Measurements from ENCODE around the gene TPBGL.

DNA sequence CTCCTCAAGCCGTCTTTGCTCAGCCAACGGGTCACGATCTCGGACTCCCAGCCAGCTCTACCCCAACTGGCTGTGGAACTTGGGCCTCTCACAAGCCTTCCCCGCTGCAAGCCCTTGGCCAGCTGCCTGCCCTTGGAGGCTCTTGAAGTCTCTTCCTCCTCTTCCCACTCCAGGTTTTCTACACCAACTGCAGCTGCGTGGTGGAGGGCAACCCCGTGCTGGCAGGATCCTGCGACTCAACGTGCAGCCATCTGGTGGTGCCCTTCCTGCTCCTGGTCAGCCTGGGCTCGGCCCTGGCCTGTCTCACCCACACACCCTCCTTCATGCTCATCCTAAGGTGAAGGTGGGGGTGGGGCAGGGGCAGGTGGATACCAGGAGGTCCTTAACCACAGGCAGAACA, 40.5 kb upstream of the TPBGL start:
- TF ChIP-seq EZH2phosphoT487 (IDR thresholded peaks at IDR 0.05; ENCODE audit: borderline replicate concordance, low read depth) (no peak), MXI1 (IDR thresholded peaks at IDR 0.05; ENCODE audit: low read depth, low read length) (no peak), EP300 (IDR thresholded peaks at IDR 0.05; ENCODE audit: borderline replicate concordance in 1 of 2, low read depth in 1 of 2, low read length in 1 of 2) (no peak), PBX3 (IDR thresholded peaks at IDR 0.05) (no peak)
- TF ChIP-seq, protein P1, sequence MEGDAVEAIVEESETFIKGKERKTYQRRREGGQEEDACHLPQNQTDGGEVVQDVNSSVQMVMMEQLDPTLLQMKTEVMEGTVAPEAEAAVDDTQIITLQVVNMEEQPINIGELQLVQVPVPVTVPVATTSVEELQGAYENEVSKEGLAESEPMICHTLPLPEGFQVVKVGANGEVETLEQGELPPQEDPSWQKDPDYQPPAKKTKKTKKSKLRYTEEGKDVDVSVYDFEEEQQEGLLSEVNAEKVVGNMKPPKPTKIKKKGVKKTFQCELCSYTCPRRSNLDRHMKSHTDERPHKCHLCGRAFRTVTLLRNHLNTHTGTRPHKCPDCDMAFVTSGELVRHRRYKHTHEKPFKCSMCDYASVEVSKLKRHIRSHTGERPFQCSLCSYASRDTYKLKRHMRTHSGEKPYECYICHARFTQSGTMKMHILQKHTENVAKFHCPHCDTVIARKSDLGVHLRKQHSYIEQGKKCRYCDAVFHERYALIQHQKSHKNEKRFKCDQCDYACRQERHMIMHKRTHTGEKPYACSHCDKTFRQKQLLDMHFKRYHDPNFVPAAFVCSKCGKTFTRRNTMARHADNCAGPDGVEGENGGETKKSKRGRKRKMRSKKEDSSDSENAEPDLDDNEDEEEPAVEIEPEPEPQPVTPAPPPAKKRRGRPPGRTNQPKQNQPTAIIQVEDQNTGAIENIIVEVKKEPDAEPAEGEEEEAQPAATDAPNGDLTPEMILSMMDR (IDR thresholded peaks at IDR 0.05) = no peak
- TF ChIP-seq, protein P2, sequence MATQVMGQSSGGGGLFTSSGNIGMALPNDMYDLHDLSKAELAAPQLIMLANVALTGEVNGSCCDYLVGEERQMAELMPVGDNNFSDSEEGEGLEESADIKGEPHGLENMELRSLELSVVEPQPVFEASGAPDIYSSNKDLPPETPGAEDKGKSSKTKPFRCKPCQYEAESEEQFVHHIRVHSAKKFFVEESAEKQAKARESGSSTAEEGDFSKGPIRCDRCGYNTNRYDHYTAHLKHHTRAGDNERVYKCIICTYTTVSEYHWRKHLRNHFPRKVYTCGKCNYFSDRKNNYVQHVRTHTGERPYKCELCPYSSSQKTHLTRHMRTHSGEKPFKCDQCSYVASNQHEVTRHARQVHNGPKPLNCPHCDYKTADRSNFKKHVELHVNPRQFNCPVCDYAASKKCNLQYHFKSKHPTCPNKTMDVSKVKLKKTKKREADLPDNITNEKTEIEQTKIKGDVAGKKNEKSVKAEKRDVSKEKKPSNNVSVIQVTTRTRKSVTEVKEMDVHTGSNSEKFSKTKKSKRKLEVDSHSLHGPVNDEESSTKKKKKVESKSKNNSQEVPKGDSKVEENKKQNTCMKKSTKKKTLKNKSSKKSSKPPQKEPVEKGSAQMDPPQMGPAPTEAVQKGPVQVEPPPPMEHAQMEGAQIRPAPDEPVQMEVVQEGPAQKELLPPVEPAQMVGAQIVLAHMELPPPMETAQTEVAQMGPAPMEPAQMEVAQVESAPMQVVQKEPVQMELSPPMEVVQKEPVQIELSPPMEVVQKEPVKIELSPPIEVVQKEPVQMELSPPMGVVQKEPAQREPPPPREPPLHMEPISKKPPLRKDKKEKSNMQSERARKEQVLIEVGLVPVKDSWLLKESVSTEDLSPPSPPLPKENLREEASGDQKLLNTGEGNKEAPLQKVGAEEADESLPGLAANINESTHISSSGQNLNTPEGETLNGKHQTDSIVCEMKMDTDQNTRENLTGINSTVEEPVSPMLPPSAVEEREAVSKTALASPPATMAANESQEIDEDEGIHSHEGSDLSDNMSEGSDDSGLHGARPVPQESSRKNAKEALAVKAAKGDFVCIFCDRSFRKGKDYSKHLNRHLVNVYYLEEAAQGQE (IDR thresholded peaks at IDR 0.05; ENCODE audit: low read depth, low read length) = no peak
